HL-60 (cell line): ENCODE measurements around the gene SCUBE1.

ENCODE experiments used
- DNase-seq, 2 experiments: peaks; one replicate each; pipeline ENCODE4 v3.0.0-alpha.2; 2010 to 2020; ENCODE audit warnings: low read depth in 1 of 2, low spot score in 1 of 2
- H3K27ac ChIP-seq: fragments of 250-450 bp; sonication (Bioruptor Pico); replicated peaks from 2 replicates; pipeline ENCODE4 v1.5.1; 2020; ENCODE audit warnings: mild to moderate bottlenecking, moderate library complexity
- H3K27me3 ChIP-seq: fragments of 250-450 bp; sonication (Bioruptor Pico); 2 replicates; pipeline ENCODE4 v1.5.1; 2021; ENCODE audit warnings: mild to moderate bottlenecking, moderate library complexity; ENCODE audit not compliant: insufficient read depth, poor library complexity, severe bottlenecking
- H3K4me3 ChIP-seq: replicated peaks from 2 replicates; pipeline ENCODE4 v1.5.1; 2011; ENCODE audit warnings: mild to moderate bottlenecking, control low read depth, low read length; ENCODE audit not compliant: insufficient read depth
- GABPA ChIP-seq: IDR thresholded peaks from 2 replicates; pipeline ENCODE4 v1.6.1; 2012; ENCODE audit warnings: low read depth
- POLR2AphosphoS5 ChIP-seq: IDR thresholded peaks from 2 replicates; pipeline ENCODE4 v1.6.1; 2012; ENCODE audit warnings: low read depth
- SPI1 ChIP-seq: IDR thresholded peaks from 2 replicates; pipeline ENCODE4 v1.6.1; 2012; ENCODE audit warnings: low read depth, mild to moderate bottlenecking, borderline replicate concordance
- TF ChIP-seq, protein P1 (sequence below): IDR thresholded peaks from one replicate; pipeline ENCODE4 v1.5.1; 2011; ENCODE audit warnings: low read length, control low read depth, inconsistent platforms; ENCODE audit not compliant: insufficient read depth
- TF ChIP-seq, protein P2 (sequence below): IDR thresholded peaks from 2 replicates; pipeline ENCODE4 v1.6.1; 2012; ENCODE audit warnings: low read depth; ENCODE audit not compliant: insufficient replicate concordance

SCUBE1 gene

DNA sequence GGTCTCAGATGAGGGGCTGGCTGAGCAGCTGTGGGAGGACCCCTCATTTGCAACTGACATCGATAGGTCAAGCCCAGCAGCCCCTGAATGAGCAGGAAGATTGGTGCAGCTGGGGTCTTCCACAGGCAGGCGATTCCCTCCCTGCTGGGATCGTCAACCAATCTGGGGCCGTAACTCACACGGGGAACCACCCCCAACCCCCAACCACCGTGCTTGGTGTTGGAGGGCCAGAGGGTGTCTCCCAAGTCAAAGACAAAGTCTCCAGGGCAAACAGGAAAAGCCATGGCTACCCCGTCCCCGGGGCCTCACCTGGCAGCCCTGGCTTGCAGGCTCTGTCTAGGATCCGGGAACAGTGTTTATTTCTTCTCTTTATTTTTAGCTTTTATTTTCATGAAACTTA is 26.9 kb upstream of the SCUBE1 start:
- Histone ChIP-seq H3K4me3 (no peak overlapping the region), H3K27me3 (no peaks in the 10 kb centered on the region), H3K27ac (no peak overlapping the region)
- no peak for DNase-seq
- TF ChIP-seq GABPA (no peak), POLR2AphosphoS5 (no peak), SPI1 (no peak)
- TF ChIP-seq, protein P1, sequence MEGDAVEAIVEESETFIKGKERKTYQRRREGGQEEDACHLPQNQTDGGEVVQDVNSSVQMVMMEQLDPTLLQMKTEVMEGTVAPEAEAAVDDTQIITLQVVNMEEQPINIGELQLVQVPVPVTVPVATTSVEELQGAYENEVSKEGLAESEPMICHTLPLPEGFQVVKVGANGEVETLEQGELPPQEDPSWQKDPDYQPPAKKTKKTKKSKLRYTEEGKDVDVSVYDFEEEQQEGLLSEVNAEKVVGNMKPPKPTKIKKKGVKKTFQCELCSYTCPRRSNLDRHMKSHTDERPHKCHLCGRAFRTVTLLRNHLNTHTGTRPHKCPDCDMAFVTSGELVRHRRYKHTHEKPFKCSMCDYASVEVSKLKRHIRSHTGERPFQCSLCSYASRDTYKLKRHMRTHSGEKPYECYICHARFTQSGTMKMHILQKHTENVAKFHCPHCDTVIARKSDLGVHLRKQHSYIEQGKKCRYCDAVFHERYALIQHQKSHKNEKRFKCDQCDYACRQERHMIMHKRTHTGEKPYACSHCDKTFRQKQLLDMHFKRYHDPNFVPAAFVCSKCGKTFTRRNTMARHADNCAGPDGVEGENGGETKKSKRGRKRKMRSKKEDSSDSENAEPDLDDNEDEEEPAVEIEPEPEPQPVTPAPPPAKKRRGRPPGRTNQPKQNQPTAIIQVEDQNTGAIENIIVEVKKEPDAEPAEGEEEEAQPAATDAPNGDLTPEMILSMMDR, result no peak
- TF ChIP-seq, protein P2, sequence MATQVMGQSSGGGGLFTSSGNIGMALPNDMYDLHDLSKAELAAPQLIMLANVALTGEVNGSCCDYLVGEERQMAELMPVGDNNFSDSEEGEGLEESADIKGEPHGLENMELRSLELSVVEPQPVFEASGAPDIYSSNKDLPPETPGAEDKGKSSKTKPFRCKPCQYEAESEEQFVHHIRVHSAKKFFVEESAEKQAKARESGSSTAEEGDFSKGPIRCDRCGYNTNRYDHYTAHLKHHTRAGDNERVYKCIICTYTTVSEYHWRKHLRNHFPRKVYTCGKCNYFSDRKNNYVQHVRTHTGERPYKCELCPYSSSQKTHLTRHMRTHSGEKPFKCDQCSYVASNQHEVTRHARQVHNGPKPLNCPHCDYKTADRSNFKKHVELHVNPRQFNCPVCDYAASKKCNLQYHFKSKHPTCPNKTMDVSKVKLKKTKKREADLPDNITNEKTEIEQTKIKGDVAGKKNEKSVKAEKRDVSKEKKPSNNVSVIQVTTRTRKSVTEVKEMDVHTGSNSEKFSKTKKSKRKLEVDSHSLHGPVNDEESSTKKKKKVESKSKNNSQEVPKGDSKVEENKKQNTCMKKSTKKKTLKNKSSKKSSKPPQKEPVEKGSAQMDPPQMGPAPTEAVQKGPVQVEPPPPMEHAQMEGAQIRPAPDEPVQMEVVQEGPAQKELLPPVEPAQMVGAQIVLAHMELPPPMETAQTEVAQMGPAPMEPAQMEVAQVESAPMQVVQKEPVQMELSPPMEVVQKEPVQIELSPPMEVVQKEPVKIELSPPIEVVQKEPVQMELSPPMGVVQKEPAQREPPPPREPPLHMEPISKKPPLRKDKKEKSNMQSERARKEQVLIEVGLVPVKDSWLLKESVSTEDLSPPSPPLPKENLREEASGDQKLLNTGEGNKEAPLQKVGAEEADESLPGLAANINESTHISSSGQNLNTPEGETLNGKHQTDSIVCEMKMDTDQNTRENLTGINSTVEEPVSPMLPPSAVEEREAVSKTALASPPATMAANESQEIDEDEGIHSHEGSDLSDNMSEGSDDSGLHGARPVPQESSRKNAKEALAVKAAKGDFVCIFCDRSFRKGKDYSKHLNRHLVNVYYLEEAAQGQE, result no peak

DNA sequence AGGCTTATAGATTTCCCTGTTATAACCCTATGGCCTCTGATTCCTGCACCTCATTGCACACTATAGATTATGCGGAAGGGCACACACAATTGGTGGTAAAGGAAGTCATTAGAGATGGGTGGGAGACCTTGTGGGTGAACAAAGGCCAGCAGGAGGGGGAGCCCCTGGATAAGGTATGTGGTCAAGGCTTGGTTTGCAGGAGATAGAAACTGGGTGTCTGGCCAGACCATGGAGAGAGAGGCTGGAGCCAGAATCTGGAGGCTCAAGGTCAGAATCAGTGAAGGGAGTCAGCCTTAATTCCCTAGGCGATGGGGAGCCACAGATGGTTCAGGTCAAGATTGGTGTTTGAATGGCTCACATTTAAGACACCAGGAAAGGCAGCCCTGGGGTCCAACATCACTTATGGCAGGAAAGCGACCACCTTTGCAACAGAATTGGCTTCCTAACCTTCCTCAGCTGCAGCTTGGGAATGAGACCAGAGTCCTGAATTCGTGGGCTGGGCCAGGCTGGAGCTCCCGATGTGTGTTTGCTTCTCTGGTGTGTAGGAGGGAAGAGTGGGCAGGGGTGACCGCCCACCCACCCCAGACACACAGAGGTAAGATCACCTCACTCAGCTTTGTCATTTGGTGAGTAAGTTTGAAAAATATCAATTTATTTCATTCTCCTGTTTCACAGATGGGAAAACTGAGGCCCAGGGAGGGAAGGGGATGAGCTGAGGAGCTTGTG is 22.7 kb upstream of the SCUBE1 start:
- H3K27me3 ChIP-seq, result no peaks in the 10 kb centered on the region
- TF ChIP-seq GABPA, result no peak
- TF ChIP-seq, protein P1, result no peak
- TF ChIP-seq, protein P2, result no peak
- no peak for TF ChIP-seq SPI1
- TF ChIP-seq POLR2AphosphoS5, result no peak
- DNase-seq, result no peak
- H3K4me3 ChIP-seq, result no peak overlapping the region
- no peak overlapping the region for H3K27ac ChIP-seq

DNA sequence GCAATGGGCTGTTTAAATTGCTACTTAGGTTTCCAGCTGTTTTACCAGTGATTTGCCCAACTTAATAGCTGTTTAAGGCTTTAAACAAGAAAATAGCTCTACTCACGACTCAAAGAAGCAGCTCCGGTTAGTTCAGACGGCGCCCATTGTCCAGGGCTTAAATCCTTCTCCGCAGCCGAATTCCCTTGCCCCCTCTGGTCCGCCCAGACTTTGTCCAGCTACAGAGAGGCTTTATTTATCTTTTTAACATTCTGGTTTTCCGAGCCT is 20.9 kb upstream of the SCUBE1 start:
- H3K27me3 ChIP-seq, result no peaks in the 10 kb centered on the region
- no peak overlapping the region for H3K27ac ChIP-seq
- no peak for DNase-seq
- TF ChIP-seq, protein P2, result no peak
- no peak for TF ChIP-seq GABPA
- TF ChIP-seq, protein P1, result no peak
- no peak for TF ChIP-seq SPI1
- TF ChIP-seq POLR2AphosphoS5, result no peak
- no peak overlapping the region for H3K4me3 ChIP-seq
